Trophoblast cell (in vitro differentiated cells and primary cell): Measurements from ENCODE around the gene FKBP5. TPM values are rescaled to one million over a fixed set of nuclear protein-coding genes. Genes with fewer than 3 reads are reported as not detected.

Experiments used
- DNase-seq, 2 donors: peaks; one replicate each; pipeline ENCODE4 v3.0.0-alpha.2; 2016
- H2AFZ ChIP-seq: 2 replicates; pipeline ENCODE4 v1.6.1; 2013; ENCODE audit warnings: low read length, moderate library complexity, mild to moderate bottlenecking; ENCODE audit not compliant: insufficient read depth, poor library complexity
- H2AK5ac ChIP-seq: 2 replicates; pipeline ENCODE4 v1.6.1; 2013; ENCODE audit warnings: mild to moderate bottlenecking, low read length
- H2BK120ac ChIP-seq: 2 replicates; pipeline ENCODE4 v1.6.1; 2013; ENCODE audit warnings: low read length, mild to moderate bottlenecking, moderate library complexity; ENCODE audit not compliant: insufficient read depth, poor library complexity
- H2BK12ac ChIP-seq: 2 replicates; pipeline ENCODE4 v1.6.1; 2013; ENCODE audit warnings: mild to moderate bottlenecking, low read length, moderate library complexity
- H2BK5ac ChIP-seq: 2 replicates; pipeline ENCODE4 v1.6.1; 2013; ENCODE audit warnings: low read length, low read depth, moderate library complexity, mild to moderate bottlenecking; ENCODE audit not compliant: poor library complexity
- H3K14ac ChIP-seq: 2 replicates; pipeline ENCODE4 v1.6.1; 2013; ENCODE audit warnings: mild to moderate bottlenecking, low read length
- H3K18ac ChIP-seq: 2 replicates; pipeline ENCODE4 v1.6.1; 2013; ENCODE audit warnings: mild to moderate bottlenecking, low read length
- H3K23ac ChIP-seq: 2 replicates; pipeline ENCODE4 v1.6.1; 2013; ENCODE audit warnings: low read length
- H3K27ac ChIP-seq: 2 replicates; pipeline ENCODE4 v1.5.1; 2013; ENCODE audit warnings: low read depth, mild to moderate bottlenecking, inconsistent platforms, low read length, moderate library complexity
- H3K27me3 ChIP-seq: 2 replicates; pipeline ENCODE4 v1.6.1; 2013; ENCODE audit warnings: inconsistent platforms, mild to moderate bottlenecking, low read length, moderate library complexity; ENCODE audit not compliant: insufficient read depth
- H3K36me3 ChIP-seq, 2 experiments: 1 replicate in 1 of 2; 2 replicates in 1 of 2; pipeline ENCODE4 v1.6.1; 2013; ENCODE audit warnings: low read length in 2 of 2, mild to moderate bottlenecking in 2 of 2, moderate library complexity in 1 of 2; ENCODE audit not compliant: insufficient read depth in 2 of 2, control insufficient read depth in 1 of 2
- H3K4ac ChIP-seq: 2 replicates; pipeline ENCODE4 v1.6.1; 2013; ENCODE audit warnings: low read depth, mild to moderate bottlenecking, low read length, moderate library complexity
- H3K4me1 ChIP-seq, 2 experiments: 1 replicate in 1 of 2; 2 replicates in 1 of 2; pipeline ENCODE4 v1.6.1; 2013; ENCODE audit warnings: low read length in 2 of 2, mild to moderate bottlenecking in 2 of 2, moderate library complexity in 1 of 2; ENCODE audit not compliant: insufficient read depth in 2 of 2, control insufficient read depth in 1 of 2
- H3K4me2 ChIP-seq: 2 replicates; pipeline ENCODE4 v1.6.1; 2013; ENCODE audit warnings: inconsistent platforms, mild to moderate bottlenecking, low read length, moderate library complexity
- H3K4me3 ChIP-seq: 2 replicates; pipeline ENCODE4 v1.5.1; 2013; ENCODE audit warnings: mild to moderate bottlenecking, low read depth, low read length, inconsistent platforms
- H3K79me1 ChIP-seq: one replicate; pipeline ENCODE4 v1.6.1; 2013; ENCODE audit warnings: low read length
- H3K79me2 ChIP-seq: 2 replicates; pipeline ENCODE4 v1.6.1; 2013; ENCODE audit warnings: low read length, mild to moderate bottlenecking; ENCODE audit not compliant: control insufficient read depth, insufficient read depth, poor library complexity
- H3K9ac ChIP-seq: 2 replicates; pipeline ENCODE4 v1.6.1; 2013; ENCODE audit warnings: mild to moderate bottlenecking, low read length
- H3K9me3 ChIP-seq: 2 replicates; pipeline ENCODE4 v1.6.1; 2013; ENCODE audit warnings: low read depth, mild to moderate bottlenecking, control low read depth, inconsistent platforms, low read length; ENCODE audit not compliant: insufficient read depth
- H4K12ac ChIP-seq: 2 replicates; pipeline ENCODE4 v1.6.1; 2013; ENCODE audit warnings: low read depth, mild to moderate bottlenecking, low read length, moderate library complexity
- H4K8ac ChIP-seq: 2 replicates; pipeline ENCODE4 v1.6.1; 2013; ENCODE audit warnings: low read depth, mild to moderate bottlenecking, low read length, moderate library complexity
- H4K91ac ChIP-seq: one replicate; pipeline ENCODE4 v1.6.1; 2013; ENCODE audit warnings: low read depth, mild to moderate bottlenecking, low read length, moderate library complexity
- WGBS: extraction: QIAGEN DNeasy Blood & Tissue Kit; methylation state at CpG from one replicate; pipeline ENCODE4 v1.1.7; 2013; ENCODE audit warnings: missing lambda C conversion rate; ENCODE audit not compliant: insufficient read length, insufficient coverage; ENCODE audit errors: extremely low coverage; 5-methylcytosine and 5-hydroxymethylcytosine counted together
- polyA plus RNA-seq: library from polyadenylated mRNA; stranded (reverse); fragments of 200-250 nt; gene quantifications from 2 replicates; pipeline ENCODE4 v1.2.3, GENCODE V29; 2013

Gene FKBP5
- 1.1 and 1.2 TPM in 2 replicates for polyA plus RNA-seq

GRCh38 chr6:35688605-35689322 is at the start of gene FKBP5:
TSS of gene FKBP5 (minus strand) at chr6:35688915. CDS start at chr6:35642824, 46,091 bp downstream.
- no peak within 1 kb of the TSS for H3K27ac ChIP-seq
- no peaks in the 10 kb centered on the region for H3K36me3 ChIP-seq
- no peak within 1 kb of the TSS for H2BK12ac ChIP-seq
- H3K9ac ChIP-seq = no peak within 1 kb of the TSS
- peak; percentile 59 to 74 for DNase-seq
- H3K23ac ChIP-seq = no peak within 1 kb of the TSS
- no peaks in the 10 kb centered on the region for H3K79me2 ChIP-seq
- peaks cover 5% of the 10 kb centered on the region for H3K27me3 ChIP-seq
- H3K4me3 ChIP-seq = peak within 1 kb of the TSS; percentile 80
- no peak within 1 kb of the TSS for H4K8ac ChIP-seq
- peak within 1 kb of the TSS; percentile 96 for H3K4me2 ChIP-seq
- H3K79me1 ChIP-seq = no peaks in the 10 kb centered on the region
- WGBS = no CpG with 5 or more reads among the region's 80 CpGs
- no peak within 1 kb of the TSS for H4K91ac ChIP-seq
- no peak within 1 kb of the TSS for H2BK120ac ChIP-seq
- no peak within 1 kb of the TSS for H2BK5ac ChIP-seq
- H3K14ac ChIP-seq = no peak within 1 kb of the TSS
- H2AFZ ChIP-seq = peak within 1 kb of the TSS; percentile 35
- H3K4me1 ChIP-seq = peaks cover 3 to 4% of the 10 kb centered on the region in 2 experiments
- peak within 1 kb of the TSS; percentile 24 for H3K18ac ChIP-seq
- H4K12ac ChIP-seq = no peak within 1 kb of the TSS
- H3K9me3 ChIP-seq = peaks cover 2% of the 10 kb centered on the region
- no peak within 1 kb of the TSS for H2AK5ac ChIP-seq
- H3K4ac ChIP-seq = no peak within 1 kb of the TSS

- H3K27me3 ChIP-seq = no peaks in the 10 kb centered on the region
- peaks cover 2% of the 10 kb centered on the region for H3K9me3 ChIP-seq
- H4K12ac ChIP-seq = no peak overlapping the region
- H2BK5ac ChIP-seq = no peak overlapping the region
- no peaks in the 10 kb centered on the region for H3K79me2 ChIP-seq
- H2AK5ac ChIP-seq = no peak overlapping the region
- no peak overlapping the region for H3K9ac ChIP-seq
- no peak overlapping the region for H2AFZ ChIP-seq
- peaks cover 5 to 8% of the 10 kb centered on the region in 2 experiments for H3K4me1 ChIP-seq
- no peak overlapping the region for H3K4me3 ChIP-seq
- H3K36me3 ChIP-seq = no peaks in the 10 kb centered on the region
- H3K79me1 ChIP-seq = no peaks in the 10 kb centered on the region
- no peak overlapping the region for H4K91ac ChIP-seq
- H3K27ac ChIP-seq = no peak overlapping the region
- peak overlapping the region; percentile 6 for H2BK12ac ChIP-seq
- no peak overlapping the region for H3K18ac ChIP-seq
- no CpG with 5 or more reads among the region's 16 CpGs for WGBS
- H3K4ac ChIP-seq = no peak overlapping the region
- H3K14ac ChIP-seq = no peak overlapping the region
- no peak overlapping the region for H3K23ac ChIP-seq
- H3K4me2 ChIP-seq = no peak overlapping the region
- H2BK120ac ChIP-seq = no peak overlapping the region
- peak in 1 of 2 donors; percentile 84 for DNase-seq
- no peak overlapping the region for H4K8ac ChIP-seq
These were observed 48.9 kb upstream of the FKBP5 start for GRCh38 chr6:35737413-35738211.

- H3K4me2 ChIP-seq = no peak within 1 kb of the TSS
These were observed 48.3 kb upstream of the FKBP5 start, which contains the start of gene ARMC12 for GRCh38 chr6:35736982-35737412. TSS of gene ARMC12 (plus strand) at chr6:35737032. CDS start at chr6:35737109, 77 bp downstream.

GRCh38 chr6:35736253-35736894 is 47.7 kb upstream of the FKBP5 start:
- H3K9ac ChIP-seq = no peak overlapping the region
- H3K18ac ChIP-seq = no peak overlapping the region
- peaks cover 2% of the 10 kb centered on the region for H3K9me3 ChIP-seq
- no peaks in the 10 kb centered on the region for H3K36me3 ChIP-seq
- H3K4me2 ChIP-seq = no peak overlapping the region
- no peak overlapping the region for H4K8ac ChIP-seq
- H2BK5ac ChIP-seq = no peak overlapping the region
- H3K79me2 ChIP-seq = no peaks in the 10 kb centered on the region
- peaks cover 6% of the 10 kb centered on the region for H3K79me1 ChIP-seq
- H3K23ac ChIP-seq = no peak overlapping the region
- no peak overlapping the region for H2BK120ac ChIP-seq
- no CpG with 5 or more reads among the region's 8 CpGs for WGBS
- no peak overlapping the region for H2AK5ac ChIP-seq
- no peak overlapping the region for H3K4me3 ChIP-seq
- H2BK12ac ChIP-seq = no peak overlapping the region
- DNase-seq = peak; percentile 37 to 76
- H2AFZ ChIP-seq = no peak overlapping the region
- no peak overlapping the region for H4K91ac ChIP-seq
- no peak overlapping the region for H3K14ac ChIP-seq
- no peaks in the 10 kb centered on the region for H3K27me3 ChIP-seq
- no peak overlapping the region for H3K4ac ChIP-seq
- no peak overlapping the region for H3K27ac ChIP-seq
- H4K12ac ChIP-seq = no peak overlapping the region
- H3K4me1 ChIP-seq = peaks cover 7 to 8% of the 10 kb centered on the region in 2 experiments

More at GRCh38 chr6:35736982-35737412, 48.3 kb upstream of the FKBP5 start, which contains the start of gene ARMC12:
- no peak within 1 kb of the TSS for H3K14ac ChIP-seq
- no peak within 1 kb of the TSS for H3K27ac ChIP-seq
- no peak within 1 kb of the TSS for H2BK120ac ChIP-seq
- no peak within 1 kb of the TSS for H3K4ac ChIP-seq
- peaks cover 2% of the 10 kb centered on the region for H3K79me1 ChIP-seq
- no peak within 1 kb of the TSS for H2AK5ac ChIP-seq
- peak within 1 kb of the TSS; percentile 6 for H2BK12ac ChIP-seq
- H3K4me3 ChIP-seq = no peak within 1 kb of the TSS
- no peak within 1 kb of the TSS for H4K91ac ChIP-seq
- H3K79me2 ChIP-seq = no peaks in the 10 kb centered on the region
- H3K23ac ChIP-seq = no peak within 1 kb of the TSS
- no peaks in the 10 kb centered on the region for H3K36me3 ChIP-seq
- H3K9me3 ChIP-seq = peaks cover 2% of the 10 kb centered on the region
- WGBS = no CpG with 5 or more reads among the region's 10 CpGs
- no peaks in the 10 kb centered on the region for H3K27me3 ChIP-seq
- no peak within 1 kb of the TSS for H2AFZ ChIP-seq
- H4K8ac ChIP-seq = no peak within 1 kb of the TSS
- H4K12ac ChIP-seq = no peak within 1 kb of the TSS
- peaks cover 7 to 8% of the 10 kb centered on the region in 2 experiments for H3K4me1 ChIP-seq
- no peak within 1 kb of the TSS for H3K18ac ChIP-seq
- no peak within 1 kb of the TSS for H2BK5ac ChIP-seq
- no peak within 1 kb of the TSS for H3K9ac ChIP-seq
- no peak for DNase-seq
